ENCODE measurements around the gene BMERB1.

- TF ChIP-seq CTCF (IDR thresholded peaks at IDR 0.05) (no peak), POLR2A (IDR thresholded peaks at IDR 0.05) (no peak)
These were observed 163.6 kb downstream of the BMERB1 start for GRCh38 chr16:15597822-15598647.
